NT2/D1 (cell line): ENCODE results near the gene COQ10A.

Experiments used
- YY1 ChIP-seq: IDR thresholded peaks from 2 replicates; pipeline ENCODE4 v1.6.1; 2011; ENCODE audit not compliant: insufficient read length, insufficient read depth
- ZNF274 ChIP-seq: IDR thresholded peaks from 2 replicates; pipeline ENCODE4 v1.6.1; 2011; ENCODE audit warnings: mild to moderate bottlenecking, low read depth, low read length

- TF ChIP-seq YY1, result no peak
- no peak for TF ChIP-seq ZNF274
Measured at GRCh38 chr12:56247923-56248322, 18.8 kb upstream of the COQ10A start.
